Uterus (tissue), 4 donors: ENCODE data around the gene PLEKHM1. TPM values are rescaled to one million over a fixed set of nuclear protein-coding genes. Genes with fewer than 3 reads are reported as not detected.
"Not testable (repeated sequence)": the region's sequence is repeated elsewhere in the genome, so short reads cannot be mapped to it uniquely, and the experiment has no call there.

Experiments used
- DNase-seq, 2 donors: peaks; one replicate each; pipeline ENCODE4 v3.0.0-alpha.2; 2019 to 2020
- H3K27ac ChIP-seq, 2 donors: fragments of 200-600 bp; sonication (generic); 1 replicate in 1 of 2; 2 replicates in 1 of 2; pipeline ENCODE4 v1.5.1; 2016 to 2018
- H3K27me3 ChIP-seq, 2 donors: fragments of 200-600 bp; sonication (generic); one replicate each; pipeline ENCODE4 v1.5.1; 2018 to 2019; ENCODE audit warnings: control low read depth in 1 of 2
- H3K36me3 ChIP-seq, 2 donors: fragments of 200-600 bp; sonication (generic); one replicate each; pipeline ENCODE4 v1.5.1; 2019; ENCODE audit warnings: control low read depth in 1 of 2
- H3K4me1 ChIP-seq, 2 donors: fragments of 200-600 bp; sonication (generic); one replicate each; pipeline ENCODE4 v1.5.1; 2018 to 2019; ENCODE audit warnings: control low read depth in 1 of 2
- H3K4me3 ChIP-seq, 2 donors: fragments of 200-600 bp; sonication (generic); 1 replicate in 1 of 2; 2 replicates in 1 of 2; pipeline ENCODE4 v1.5.1; 2018 to 2019; ENCODE audit warnings: mild to moderate bottlenecking in 1 of 2
- H3K9me3 ChIP-seq, 2 donors: fragments of 200-600 bp; sonication (generic); one replicate each; pipeline ENCODE4 v1.5.1; 2019; ENCODE audit warnings: control low read depth in 1 of 2
- POLR2A ChIP-seq, 2 donors: fragments of 450-650 bp; IDR thresholded peaks; one replicate each; pipeline ENCODE4 v1.6.1; 2016; ENCODE audit warnings: antibody characterized with exemption in 2 of 2, mild to moderate bottlenecking in 1 of 2, moderate library complexity in 1 of 2
- intact Hi-C: fragments of 100-400 bp; cut with DNase I; formaldehyde crosslinking; loops from one replicate; pipeline ENCODE4 v1.15.1; 2023; ENCODE audit warnings: low total_unique reads
- total RNA-seq, 4 donors: library from RNA; depleted of rRNA in 3 of 4; stranded (reverse); fragments of >200 nt in 3 of 4; gene quantifications; one replicate each; pipeline versions ENCODE4 v1.1.0 to v1.2.4, GENCODE V29; 2014 to 2023
- donor health status: DM: yes; HTN: yes; CAD: no.

Gene PLEKHM1
- 100 to 1,000 TPM in 1 of 4 donors, 10 to 100 TPM in 2, 1 to 10 TPM in 1; 6.9 to 107 (median 33.0) TPM for total RNA-seq

GRCh38 chr17:45490615-45491433, at the start of gene PLEKHM1:
TSS of gene PLEKHM1 (minus strand) at chr17:45490721. CDS start at chr17:45482484, 8,237 bp downstream.
- Histone ChIP-seq H3K27ac (peak within 1 kb of the TSS; percentile 87 to 90), H3K4me3 (peak within 1 kb of the TSS; percentile 71 to 86)
- H3K36me3 ChIP-seq, H3K4me1 ChIP-seq, H3K9me3 ChIP-seq, H3K27me3 ChIP-seq, intact Hi-C loops: not testable (repeated sequence)
- peak; percentile 78 to 84 for DNase-seq
- peak; percentile 76 to 87 for TF ChIP-seq POLR2A (IDR thresholded peaks at IDR 0.05)

- H3K9me3 ChIP-seq, H3K36me3 ChIP-seq, H3K4me1 ChIP-seq, H3K4me3 ChIP-seq, DNase-seq, intact Hi-C loops, H3K27me3 ChIP-seq, H3K27ac ChIP-seq: not testable (repeated sequence)
Observed at GRCh38 chr17:45538168-45538567, 47.6 kb upstream of the PLEKHM1 start.

GRCh38 chr17:45506072-45506471, 15.6 kb upstream of the PLEKHM1 start:
- H3K27ac ChIP-seq, H3K27me3 ChIP-seq, intact Hi-C loops, H3K36me3 ChIP-seq, DNase-seq, H3K4me1 ChIP-seq, H3K9me3 ChIP-seq, H3K4me3 ChIP-seq: not testable (repeated sequence)

GRCh38 chr17:45505183-45505582, 14.7 kb upstream of the PLEKHM1 start:
- intact Hi-C loops, H3K4me1 ChIP-seq, H3K4me3 ChIP-seq, H3K9me3 ChIP-seq, H3K36me3 ChIP-seq, DNase-seq, H3K27ac ChIP-seq, H3K27me3 ChIP-seq: not testable (repeated sequence)

GRCh38 chr17:45501092-45501707, 10.7 kb upstream of the PLEKHM1 start:
- H3K4me3 ChIP-seq, intact Hi-C loops, H3K36me3 ChIP-seq, H3K27me3 ChIP-seq, DNase-seq, H3K27ac ChIP-seq, H3K4me1 ChIP-seq, H3K9me3 ChIP-seq: not testable (repeated sequence)

GRCh38 chr17:45500478-45500877, 10.0 kb upstream of the PLEKHM1 start:
- DNase-seq, result not testable (repeated sequence)

GRCh38 chr17:45499208-45499607, 8.7 kb upstream of the PLEKHM1 start:
- H3K36me3 ChIP-seq, H3K4me1 ChIP-seq, DNase-seq, H3K9me3 ChIP-seq, H3K27ac ChIP-seq, H3K27me3 ChIP-seq, intact Hi-C loops, H3K4me3 ChIP-seq: not testable (repeated sequence)

More at GRCh38 chr17:45500478-45500877, 10.0 kb upstream of the PLEKHM1 start:
- intact Hi-C loops, H3K4me1 ChIP-seq, H3K27ac ChIP-seq, H3K9me3 ChIP-seq, H3K27me3 ChIP-seq, H3K36me3 ChIP-seq, H3K4me3 ChIP-seq: not testable (repeated sequence)

- DNase-seq, H3K27me3 ChIP-seq, H3K9me3 ChIP-seq, H3K36me3 ChIP-seq, H3K27ac ChIP-seq, intact Hi-C loops, H3K4me3 ChIP-seq, H3K4me1 ChIP-seq: not testable (repeated sequence)
Observed at GRCh38 chr17:45498377-45498776, 7.9 kb upstream of the PLEKHM1 start.

- intact Hi-C loops, H3K36me3 ChIP-seq, H3K4me3 ChIP-seq, H3K9me3 ChIP-seq, H3K27me3 ChIP-seq, H3K27ac ChIP-seq, H3K4me1 ChIP-seq, DNase-seq: not testable (repeated sequence)
Observed at GRCh38 chr17:45497449-45497848, 6.9 kb upstream of the PLEKHM1 start.

GRCh38 chr17:45496507-45496906, 6.0 kb upstream of the PLEKHM1 start:
- H3K4me3 ChIP-seq, H3K27me3 ChIP-seq, H3K27ac ChIP-seq, H3K9me3 ChIP-seq, H3K4me1 ChIP-seq, DNase-seq, intact Hi-C loops, H3K36me3 ChIP-seq: not testable (repeated sequence)

GRCh38 chr17:45494556-45494955, 4.0 kb upstream of the PLEKHM1 start:
- H3K4me1 ChIP-seq, H3K9me3 ChIP-seq, intact Hi-C loops, DNase-seq, H3K36me3 ChIP-seq, H3K27ac ChIP-seq, H3K4me3 ChIP-seq, H3K27me3 ChIP-seq: not testable (repeated sequence)

GRCh38 chr17:45492156-45492555, 1.6 kb upstream of the PLEKHM1 start:
- intact Hi-C loops, H3K4me3 ChIP-seq, H3K9me3 ChIP-seq, H3K4me1 ChIP-seq, H3K36me3 ChIP-seq, H3K27me3 ChIP-seq, H3K27ac ChIP-seq, DNase-seq: not testable (repeated sequence)

- peak overlapping the region; percentile 87 to 90 for H3K27ac ChIP-seq
- H3K4me3 ChIP-seq, result peak overlapping the region; percentile 71 to 86
- H3K4me1 ChIP-seq, H3K36me3 ChIP-seq, H3K9me3 ChIP-seq, intact Hi-C loops, H3K27me3 ChIP-seq: not testable (repeated sequence)
- DNase-seq, result peak; percentile 23 to 27
Observed at GRCh38 chr17:45490198-45490597, 323 bp downstream of the PLEKHM1 start.
